IPS-11a (cell line): ENCODE data around the gene MTUS2.

Experiments used
- H3K4me3 ChIP-seq: one replicate; pipeline ENCODE4 v1.5.1; 2013; ENCODE audit warnings: low read depth, low read length, control low read depth

Gene MTUS2

DNA sequence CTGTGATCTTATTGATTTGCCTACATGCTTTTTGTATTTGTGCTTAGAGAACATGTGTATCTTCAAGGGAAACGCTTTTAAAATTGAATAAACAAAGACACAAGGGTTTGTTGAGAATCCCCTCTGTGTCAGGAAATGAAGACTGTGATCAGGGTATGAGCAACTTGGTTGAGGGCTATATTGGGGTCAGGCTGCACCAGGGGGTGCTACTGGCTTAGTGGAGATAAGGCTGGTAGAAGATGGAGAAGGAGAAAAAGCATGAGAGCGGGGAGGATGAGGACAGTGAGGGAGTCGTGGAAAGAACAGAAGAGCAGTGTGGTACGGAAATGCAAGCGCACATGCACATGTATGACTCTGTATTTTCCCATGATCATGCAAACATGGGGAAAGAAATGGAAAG lies 201.6 kb downstream of the MTUS2 start:
- no peak overlapping the region for H3K4me3 ChIP-seq

DNA sequence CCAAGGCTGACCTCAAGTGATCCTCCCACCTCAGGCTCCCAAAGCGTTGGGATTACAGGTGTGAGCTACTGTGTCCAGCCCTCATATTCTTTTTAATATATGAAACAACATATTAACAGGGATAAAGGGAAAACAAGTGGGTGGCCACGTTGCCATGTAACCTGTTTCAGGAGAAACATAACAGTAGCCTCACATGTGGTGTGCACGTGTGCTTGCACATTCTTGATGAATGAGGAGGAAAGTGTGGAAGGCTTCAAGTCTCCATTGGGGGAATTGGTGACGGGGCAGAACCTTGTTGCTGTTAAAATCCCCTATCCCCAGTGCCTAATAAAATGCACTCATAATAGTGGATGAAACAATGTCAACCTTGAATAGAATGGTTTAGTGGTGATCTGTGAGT lies 202.3 kb downstream of the MTUS2 start:
- no peak overlapping the region for H3K4me3 ChIP-seq

DNA sequence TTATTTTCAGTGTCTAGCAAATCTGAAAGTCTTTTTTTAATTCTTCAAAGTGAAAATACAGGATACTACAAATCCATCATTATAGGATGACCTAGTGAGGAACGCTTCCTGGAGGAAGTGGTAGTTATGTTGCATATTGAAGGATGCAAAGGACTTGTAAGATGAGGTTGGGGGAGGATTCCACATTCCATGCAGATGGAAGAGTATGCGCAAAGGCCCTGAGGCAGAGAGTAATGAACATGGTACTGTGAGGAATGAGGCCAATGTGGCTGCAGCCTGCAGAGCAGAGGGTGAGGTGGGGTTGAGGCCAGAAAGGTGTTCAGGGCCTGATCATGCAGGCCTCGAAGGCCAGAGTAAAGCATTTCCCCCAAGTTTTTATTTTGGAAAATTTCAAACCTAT lies 202.8 kb downstream of the MTUS2 start:
- H3K4me3 ChIP-seq = no peak overlapping the region

DNA sequence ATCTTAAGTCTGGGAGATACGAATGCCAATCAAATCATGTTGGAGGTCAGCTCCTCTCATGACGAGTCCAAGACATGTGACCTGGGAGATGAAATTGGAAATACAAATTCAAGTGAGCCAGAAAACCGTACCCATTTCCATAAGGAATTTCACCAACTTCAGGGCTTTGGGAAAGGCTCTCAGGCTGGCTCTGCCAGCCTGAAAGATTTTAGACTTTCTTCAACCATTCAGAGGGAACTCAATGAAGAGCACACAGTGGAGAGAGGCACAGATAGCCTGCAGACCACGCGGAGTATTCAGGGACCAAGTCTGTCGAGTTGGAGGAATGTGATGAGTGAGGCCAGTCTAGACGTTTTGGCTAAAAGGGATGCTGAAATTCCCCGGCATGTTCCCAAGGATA lies 204.6 kb downstream of the MTUS2 start:
- no peak overlapping the region for H3K4me3 ChIP-seq

DNA sequence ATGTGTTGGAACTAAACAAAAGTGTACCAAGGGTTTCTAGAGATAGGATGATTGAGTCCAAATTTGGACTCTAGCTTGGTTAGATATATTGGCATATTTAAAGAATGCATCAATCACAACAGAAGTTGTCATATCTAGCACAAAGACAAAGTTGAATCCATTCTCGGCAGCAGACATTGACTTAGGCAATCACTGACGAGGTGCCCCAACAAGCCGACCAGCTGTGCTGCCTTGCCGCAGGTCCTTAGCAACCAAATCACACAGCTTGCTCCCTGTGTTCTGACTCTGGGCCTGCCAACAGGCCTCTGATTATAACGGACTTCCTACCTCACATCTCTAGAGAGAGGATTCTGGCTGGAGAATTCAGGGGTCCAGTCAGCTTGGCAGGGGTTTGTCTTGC lies 208.7 kb downstream of the MTUS2 start:
- no peak overlapping the region for H3K4me3 ChIP-seq

DNA sequence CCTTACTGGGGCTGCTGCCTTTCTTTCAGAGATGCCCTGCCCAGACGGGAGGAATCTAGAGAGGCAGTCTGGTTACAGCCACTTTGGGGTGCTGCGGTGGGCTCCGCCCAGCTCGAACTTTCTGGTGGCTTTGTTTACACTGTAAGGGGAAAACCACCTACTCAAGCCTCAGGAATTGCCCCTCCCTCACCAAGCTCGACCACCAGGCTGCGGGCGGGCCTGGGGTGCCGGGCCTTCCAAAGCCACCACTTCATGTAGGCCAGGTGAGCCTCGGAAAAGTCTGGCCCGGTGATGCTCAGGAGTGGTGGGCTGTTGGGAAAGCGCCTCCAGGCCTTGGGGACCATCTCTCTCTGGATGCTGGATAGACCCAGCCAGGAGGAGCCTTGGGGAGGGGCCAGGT lies 218.6 kb downstream of the MTUS2 start:
- no peak overlapping the region for H3K4me3 ChIP-seq

DNA sequence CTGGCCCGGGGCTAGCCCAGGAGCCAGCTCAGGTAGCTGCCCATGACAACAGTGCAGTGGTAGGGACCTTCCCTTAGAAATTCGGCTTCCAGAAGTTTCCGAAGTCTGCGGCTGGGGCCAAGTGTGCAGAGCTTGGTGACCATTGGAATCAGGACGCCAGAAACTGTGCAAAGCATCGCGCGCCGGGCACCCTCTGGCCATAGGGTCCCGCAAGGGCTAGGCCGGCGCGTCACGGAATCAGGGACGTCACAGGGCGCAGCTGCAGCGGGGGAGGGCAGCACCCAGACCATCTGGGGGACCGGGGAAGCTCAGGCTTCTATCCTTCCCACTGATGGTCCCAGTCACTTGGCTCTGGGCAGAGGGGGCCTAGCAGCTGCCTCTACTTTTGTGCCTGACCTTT lies 219.1 kb downstream of the MTUS2 start:
- H3K4me3 ChIP-seq = no peak overlapping the region

DNA sequence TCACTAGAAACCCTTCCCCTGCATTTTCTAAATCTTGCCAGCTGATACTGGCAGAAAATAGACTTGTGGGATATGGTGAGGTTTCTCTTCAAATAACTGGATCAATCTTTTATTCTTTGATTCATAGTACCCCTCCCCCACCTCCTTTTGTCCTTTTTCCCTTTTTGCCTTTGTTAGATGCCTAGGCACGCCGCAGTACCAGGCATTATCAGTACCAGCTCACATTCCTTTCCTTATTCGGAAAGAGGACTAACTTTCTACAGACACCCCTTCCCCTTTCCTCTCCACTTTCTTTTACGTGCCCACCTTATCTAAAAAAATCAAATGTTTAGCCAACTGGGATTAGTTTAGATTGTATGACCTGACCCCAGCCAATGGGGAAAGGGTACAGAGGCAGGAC lies 226.4 kb downstream of the MTUS2 start:
- H3K4me3 ChIP-seq = no peak overlapping the region

DNA sequence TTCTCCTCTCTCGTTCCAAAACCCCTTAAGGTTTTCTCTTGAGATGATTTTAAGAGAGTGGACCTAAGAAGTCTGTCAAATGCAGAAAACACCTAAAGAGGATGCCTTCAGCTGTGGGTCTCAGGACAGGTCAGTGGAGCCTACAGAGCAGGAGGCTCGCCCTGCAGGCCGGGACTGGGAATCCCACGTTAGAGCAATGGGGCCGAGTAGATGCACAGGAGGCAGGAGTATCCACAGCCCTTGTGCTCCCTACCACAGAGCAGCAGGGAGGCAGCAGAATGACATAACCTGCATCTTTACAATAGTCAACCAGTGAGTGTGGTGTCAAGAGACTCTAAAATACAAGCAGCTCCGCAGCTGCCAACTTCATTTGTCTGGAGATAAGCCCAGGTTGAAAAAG lies 229.4 kb downstream of the MTUS2 start:
- no peak overlapping the region for H3K4me3 ChIP-seq

DNA sequence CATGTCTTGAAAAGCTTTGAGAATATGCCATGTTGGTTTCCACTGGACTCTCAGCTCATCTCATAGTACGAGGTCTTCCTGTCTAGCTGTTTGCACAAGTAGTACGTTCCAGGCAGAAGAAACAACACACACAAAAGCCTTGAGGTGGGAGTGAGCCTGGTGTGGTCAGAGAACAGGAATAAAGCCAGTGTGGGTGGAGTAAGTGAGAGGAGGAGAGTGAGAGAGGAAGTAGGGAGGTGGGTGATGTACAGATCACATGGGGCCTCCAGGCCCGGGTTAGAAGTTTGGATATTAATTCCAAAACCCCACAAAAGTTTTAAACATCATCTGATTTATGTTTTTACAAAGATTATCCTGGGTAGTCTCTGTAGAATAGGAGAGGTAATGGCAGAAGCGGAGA lies 230.6 kb downstream of the MTUS2 start:
- no peak overlapping the region for H3K4me3 ChIP-seq

DNA sequence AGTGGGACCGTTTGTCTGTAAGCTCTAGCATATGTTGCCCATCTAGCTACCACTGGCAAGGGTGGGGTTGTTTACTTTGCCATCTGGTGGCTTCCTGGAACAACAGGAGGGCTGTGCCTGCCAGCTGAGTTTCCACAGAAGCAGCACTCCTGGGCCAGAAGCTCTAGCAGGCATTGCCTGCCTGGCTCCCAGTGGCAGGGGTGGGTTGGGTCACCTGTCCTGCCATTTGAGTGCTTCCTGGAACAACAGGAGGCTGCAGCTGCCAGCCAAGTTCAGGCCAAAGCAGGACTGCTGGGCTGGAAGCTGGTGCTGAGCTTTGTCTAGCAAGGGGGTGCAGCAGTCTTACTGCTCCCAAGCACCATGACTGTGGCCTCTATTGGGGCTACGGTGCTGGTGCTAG lies 239.7 kb downstream of the MTUS2 start:
- no peak overlapping the region for H3K4me3 ChIP-seq

DNA sequence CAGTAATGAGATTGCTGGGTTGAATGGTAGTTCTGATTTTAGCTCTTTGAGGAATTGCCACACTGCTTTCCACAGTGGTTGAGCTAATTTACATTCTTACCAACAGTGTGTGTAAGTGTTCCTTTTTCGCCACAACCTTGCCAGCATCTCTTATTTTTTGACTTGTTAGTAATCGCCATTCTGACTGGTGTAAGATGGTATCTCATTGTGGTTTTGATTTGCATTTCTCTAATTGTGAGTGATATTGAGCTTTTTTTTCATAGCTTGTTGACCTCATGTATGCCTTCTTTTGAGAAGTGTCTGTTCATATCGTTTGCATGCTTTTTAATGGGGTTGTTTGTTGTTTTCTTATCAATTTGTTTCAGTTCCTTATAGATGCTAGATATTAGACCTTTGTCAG lies 245.0 kb downstream of the MTUS2 start:
- H3K4me3 ChIP-seq = no peak overlapping the region

DNA sequence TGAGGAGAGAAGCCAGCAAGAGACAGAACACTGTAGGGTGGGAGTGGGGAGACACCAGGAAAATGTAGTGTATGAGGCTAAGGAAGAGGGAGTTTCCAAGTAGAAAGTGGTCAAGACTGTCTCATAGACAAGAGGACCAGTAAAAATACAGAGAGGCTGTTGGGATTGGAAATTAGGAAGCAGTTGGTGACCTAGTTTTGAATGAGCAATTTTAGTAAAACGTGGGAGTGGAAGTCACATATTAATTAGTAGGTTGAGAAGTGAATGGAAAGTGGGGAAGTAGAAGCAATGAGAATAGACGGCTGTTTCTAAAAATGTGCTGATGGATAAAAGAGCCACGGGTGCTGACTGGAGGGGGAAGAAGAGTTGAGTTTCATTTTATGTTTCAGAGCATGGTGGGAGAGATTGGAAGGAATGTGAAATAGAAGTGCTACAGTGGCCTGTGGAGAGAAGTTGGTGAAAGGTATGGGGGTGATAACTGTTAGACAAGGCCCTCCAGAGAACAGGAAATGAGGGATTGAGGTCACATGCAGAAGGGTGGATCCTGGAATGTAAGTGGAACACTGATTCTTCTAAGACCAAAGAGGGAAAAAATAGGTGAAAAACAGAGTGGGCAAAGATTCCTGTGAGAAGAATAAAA lies 247.3 kb downstream of the MTUS2 start:
- H3K4me3 ChIP-seq = no peak overlapping the region

DNA sequence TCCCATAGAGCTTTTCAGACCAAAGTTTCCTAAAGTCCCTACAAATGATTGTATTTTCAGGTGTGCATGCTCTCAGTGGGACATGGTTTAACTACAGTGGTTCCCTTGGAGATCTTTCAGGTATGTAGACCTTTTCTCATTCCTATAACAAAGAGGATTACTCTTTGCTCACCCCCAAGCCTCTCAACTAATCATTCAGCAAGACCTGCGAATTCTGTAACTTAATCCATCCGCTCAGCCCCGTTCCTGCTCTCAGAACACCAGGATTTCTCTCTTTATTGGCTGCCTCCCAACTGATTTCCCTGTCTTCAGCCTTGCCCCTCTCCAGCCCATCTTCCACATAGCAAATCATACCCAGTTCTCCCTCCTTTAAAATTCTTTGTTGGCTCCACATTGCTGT lies 253.6 kb downstream of the MTUS2 start:
- H3K4me3 ChIP-seq = no peak overlapping the region

DNA sequence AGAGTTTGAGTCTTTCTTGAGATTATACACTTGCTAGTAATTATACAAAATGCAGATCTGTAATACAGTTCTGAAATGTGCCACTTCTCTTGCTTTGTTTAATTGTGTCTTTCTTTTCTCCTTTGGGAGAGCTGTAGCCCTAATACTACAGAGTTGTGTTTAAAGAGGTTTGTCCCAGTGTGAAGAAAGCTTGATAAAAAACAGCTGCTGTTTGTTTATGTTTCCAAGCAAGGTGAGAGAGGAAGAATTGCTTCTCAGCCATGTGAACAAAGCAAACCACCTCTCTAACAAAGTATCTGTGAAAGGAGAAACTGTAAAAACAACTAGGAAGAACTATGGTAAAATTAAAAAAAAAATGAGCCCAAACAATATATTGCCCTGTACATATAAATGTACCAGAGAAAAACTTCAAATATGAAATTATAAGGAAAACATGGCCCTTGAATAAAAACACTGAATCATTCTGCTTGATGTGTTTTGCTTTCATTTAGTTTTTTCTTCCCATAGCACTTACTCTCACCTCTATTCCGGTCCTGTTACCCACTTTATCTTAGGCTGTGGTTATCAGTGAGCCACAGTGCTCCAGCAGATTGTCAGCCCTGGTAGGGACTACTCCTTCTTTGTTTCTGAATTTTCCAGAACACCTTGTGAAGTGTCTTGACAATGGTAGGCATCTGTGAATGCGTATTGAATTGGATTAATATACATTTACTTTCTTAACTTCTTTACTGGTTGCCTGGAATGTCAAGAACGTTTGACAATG lies 257.1 kb downstream of the MTUS2 start:
- H3K4me3 ChIP-seq = no peak overlapping the region

DNA sequence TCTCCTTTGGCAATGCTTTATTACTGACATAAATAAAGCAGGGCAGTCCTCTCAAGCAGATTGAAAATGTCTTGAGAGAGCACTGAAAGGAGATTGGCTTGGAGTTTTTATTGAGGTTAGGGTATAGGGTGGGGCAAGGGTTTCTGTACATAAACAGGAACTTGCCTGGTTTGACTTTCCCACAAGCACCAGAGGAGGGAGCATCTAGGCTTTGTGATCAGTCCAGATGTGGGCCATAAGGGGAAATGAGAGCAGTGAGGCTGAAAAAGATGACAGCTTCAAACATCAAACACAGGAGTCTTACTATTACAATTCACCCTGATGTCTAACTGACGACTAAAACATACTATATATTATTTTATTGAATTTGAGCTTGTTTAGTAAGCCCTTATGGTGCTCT lies 260.9 kb downstream of the MTUS2 start:
- no peak overlapping the region for H3K4me3 ChIP-seq

DNA sequence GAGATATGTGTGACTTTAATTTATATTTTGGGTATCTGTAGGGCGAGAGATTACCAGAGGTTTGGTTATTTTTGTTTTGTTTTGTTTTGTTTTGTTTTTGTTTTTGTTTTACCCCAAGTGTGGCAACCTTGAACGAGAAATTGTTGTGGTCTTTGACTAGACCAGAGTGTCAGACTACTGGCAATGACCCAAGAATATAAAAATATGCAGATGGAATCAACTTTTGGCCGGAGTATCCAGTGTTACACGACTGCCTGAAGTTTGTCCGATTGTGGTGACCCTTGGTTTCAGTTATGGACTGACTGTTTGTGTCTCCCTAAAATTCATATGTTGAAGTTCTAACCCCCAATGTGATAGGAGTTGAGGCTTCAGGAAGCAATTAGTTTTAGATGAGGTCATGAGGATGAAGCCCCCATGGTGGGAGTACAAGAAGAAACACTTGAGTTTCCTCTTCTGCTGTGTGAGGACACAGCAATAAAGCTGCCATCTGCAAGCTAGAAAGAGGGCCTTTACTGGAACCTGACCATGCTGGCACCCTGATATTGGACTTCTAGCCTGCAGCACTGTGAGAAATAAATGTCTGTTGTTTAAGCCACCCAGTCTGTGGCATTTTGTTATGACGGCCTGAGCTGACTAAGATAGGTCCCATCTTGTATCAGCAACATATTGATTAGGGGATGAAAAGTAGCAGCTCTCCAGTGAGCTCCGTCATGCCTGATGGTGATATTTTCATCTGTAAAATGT lies 261.7 kb downstream of the MTUS2 start:
- H3K4me3 ChIP-seq = no peak overlapping the region

DNA sequence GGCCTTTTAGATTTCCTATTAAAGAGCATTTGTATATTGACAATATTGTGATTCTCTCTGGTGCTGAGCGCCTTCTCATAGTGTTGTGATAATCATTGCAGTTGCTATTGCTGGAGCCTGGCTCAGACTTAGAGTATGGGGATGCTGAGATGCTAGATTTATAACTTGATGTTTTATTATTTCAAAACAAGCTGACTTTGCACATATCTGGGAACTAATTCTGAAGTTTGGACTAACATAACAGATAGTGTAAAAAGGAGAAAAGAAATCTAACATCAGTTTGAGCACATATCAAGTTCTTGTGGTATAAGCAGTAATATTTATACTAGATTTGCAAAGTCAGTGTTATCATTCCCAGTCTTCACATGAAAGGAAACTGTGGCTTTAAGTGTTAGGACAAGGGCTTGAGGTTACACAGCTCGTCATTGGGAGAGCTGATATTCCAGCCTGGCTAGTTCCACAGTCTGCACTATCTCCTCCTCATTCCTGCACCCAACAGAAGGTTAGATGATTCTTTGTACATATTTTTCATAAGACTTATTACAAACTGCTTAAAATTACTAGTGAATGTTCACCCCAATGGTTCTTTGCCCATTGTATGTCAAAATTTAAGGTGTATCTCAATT lies 279.8 kb downstream of the MTUS2 start:
- no peak overlapping the region for H3K4me3 ChIP-seq

DNA sequence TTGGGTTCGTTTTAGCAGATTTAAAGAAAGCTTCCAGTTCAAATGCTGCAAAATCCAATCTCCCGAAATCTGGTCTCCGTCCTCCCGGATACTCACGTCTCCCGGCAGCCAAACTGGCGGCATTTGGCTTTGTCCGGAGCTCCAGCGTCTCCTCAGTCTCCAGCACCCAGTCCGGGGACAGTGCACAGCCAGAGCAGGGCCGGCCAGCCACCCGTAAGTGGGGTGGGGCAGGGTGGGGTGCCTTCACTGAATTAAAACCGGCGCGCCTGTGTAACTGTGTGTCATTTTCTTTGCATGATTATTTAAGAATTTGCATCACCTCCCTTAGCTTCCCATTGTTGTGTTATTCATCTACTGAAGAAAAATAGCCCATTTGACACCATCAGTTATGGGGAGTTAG lies 280.6 kb downstream of the MTUS2 start:
- no peak overlapping the region for H3K4me3 ChIP-seq

DNA sequence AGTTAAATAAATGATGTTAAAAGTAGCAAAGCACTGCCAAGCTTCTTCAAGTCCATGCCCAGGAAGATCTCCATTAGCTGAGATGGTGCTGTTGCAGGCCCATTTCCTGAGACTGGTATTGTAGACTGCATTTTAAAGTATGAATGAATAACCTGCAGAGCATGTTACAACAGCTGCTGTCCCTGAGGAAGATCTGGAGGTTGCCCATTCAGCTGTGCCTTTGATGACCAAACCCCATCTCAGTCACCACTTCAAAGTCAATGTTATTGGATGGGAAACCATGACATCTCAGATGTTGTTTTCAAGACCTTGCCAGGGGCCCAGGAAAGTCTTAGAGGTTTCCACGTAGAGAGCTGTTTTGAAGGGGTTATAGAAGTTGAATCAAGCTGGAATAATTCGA lies 281.3 kb downstream of the MTUS2 start:
- no peak overlapping the region for H3K4me3 ChIP-seq

DNA sequence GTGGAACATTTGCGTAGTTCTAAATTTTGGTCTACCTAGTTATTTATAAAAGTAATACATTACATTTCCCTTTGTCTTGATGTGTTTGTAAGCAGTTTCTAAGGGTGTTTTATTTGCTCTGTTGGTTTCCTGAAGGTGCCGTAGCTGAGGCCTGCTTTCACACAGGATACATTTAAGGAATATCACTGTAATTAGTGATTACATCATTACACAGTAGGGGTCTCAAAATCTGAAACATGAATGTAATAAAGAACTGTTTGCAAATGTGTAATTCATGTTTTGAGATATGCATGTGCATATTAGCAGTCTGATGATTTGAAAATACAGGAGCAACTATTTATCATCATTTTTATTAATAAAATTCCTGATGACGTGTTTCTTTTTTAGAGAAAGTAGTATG lies 281.8 kb downstream of the MTUS2 start:
- H3K4me3 ChIP-seq = no peak overlapping the region
